ENCODE measurements around the gene CHSY1. TPM values are rescaled to one million over a fixed set of nuclear protein-coding genes. Genes with fewer than 3 reads are reported as not detected.
A peak's percentile ranks its signal among the peaks of the same experiment; 100 is the strongest.

Gene CHSY1
- total RNA-seq, 2 donors from 2014 or later: 48.6 to 57.3 TPM

DNA sequence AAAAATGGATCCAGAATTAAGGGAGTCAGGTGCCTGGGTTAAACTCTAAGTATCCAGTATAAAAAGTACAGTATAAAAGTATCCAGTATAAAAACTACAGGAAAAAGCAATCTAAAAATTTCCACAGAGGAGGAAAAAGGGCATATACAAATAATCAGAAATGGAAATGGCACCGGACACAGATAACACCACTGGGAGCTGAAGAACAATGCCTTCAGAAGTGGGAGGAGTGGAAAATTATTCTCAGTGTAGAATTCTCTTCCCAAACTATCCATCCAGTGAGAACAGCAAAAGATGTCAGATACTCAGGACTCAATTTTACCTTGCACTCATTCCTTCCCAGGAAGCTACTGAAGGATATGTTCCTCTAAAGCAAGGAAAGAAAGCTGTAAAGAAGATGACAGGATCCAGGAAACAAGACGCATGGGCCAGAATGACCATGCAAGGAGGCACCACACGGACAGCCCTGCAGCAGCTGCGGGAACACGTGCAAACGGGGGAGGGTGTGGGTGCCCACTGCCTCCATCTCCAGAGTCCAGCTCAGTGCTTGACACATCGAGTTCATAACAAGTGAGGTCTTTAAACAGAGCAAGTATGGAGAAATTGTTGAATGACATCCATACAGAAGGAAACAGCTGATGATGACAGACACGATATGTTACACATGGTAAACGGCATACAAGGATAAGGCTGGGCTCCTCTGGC lies 68.5 kb downstream of the CHSY1 start:
- intact Hi-C loops (cut with DNase I): no loop called here
- DNase-seq (ENCODE audit: low spot score): peak; percentile 79

- intact Hi-C loops (cut with DNase I): no loop called here
- DNase-seq (ENCODE audit: low spot score): no peak
Observed at GRCh38 chr15:101182215-101182614, 69.6 kb downstream of the CHSY1 start.

DNA sequence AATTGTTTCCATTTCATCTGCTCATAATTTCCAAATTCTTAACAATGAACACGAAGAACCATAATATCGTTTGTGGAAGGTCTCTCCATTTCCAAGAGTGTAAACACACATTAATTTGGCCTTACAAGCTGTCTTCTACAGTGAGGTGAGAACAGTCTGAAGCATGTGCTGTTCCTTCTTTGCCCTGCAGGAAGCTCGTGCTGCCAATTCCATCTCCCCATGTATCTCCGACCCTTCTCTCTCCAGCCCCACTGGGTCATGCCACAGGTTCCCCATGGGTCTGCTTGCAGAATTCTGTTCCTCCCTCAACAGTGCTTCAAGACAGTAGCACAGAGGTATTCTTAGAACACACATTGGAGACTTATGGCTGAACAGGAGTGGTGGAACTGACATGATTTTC lies 70.5 kb downstream of the CHSY1 start:
- DNase-seq (ENCODE audit: low spot score): no peak
- intact Hi-C loops (cut with DNase I): no loop called here

- intact Hi-C loops (cut with DNase I): no loop called here
- DNase-seq (ENCODE audit: low spot score): no peak
Observed at GRCh38 chr15:101180620-101181307, 71.1 kb downstream of the CHSY1 start.

DNA sequence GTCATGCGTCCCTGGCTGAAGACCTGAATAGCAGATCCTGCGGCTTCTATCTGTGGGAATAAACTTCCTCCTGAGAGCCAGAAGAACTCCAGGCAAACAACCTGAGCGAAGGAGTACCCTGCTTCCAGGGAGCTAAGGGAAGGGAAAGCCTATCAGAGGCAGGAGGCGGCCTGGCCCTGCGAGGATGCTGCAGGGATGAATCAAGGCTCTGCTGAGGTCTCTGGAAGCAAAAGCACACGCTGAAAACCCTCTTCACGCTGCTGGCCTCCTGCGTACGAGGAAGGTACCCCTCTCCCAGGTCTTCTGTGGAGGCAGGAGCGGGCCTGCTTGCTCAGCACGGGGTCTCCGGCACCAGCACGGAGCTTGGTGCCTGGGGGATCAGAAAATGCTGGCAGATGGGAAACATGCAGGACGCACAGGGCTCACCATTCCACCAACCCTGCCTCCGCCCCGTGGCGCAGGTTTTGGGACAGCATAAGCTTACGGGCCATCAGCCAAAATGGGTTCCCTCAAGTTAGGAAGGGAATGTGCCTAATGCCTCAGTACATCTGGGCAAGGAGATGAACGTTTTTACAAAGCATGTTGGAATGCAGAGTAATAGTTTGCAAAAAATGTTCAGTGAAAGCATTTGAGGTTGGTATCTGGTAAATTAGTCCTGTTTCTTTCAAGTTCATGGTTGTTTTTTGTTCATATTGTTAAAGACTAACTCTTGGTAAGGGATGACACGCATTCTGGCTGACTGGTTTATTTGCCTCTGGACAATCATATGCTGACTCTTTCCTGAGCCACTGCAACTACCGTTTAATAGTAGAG lies 72.3 kb downstream of the CHSY1 start:
- DNase-seq (ENCODE audit: low spot score): peak; percentile 49
- intact Hi-C loops (cut with DNase I): loop anchor here in 1 of 2 donors (10.0 kb wide), 1 partner anchor 65 kb away; no protein-coding TSS in a partner anchor

- DNase-seq (ENCODE audit: low spot score): no peak
- intact Hi-C loops (cut with DNase I): loop anchor here in 1 of 2 donors (10.0 kb wide), 1 partner anchor 66 kb away; no protein-coding TSS in a partner anchor
Observed at GRCh38 chr15:101178931-101179330, 72.9 kb downstream of the CHSY1 start.

- intact Hi-C loops (cut with DNase I): loop anchor here in 1 of 2 donors (10.0 kb wide), 1 partner anchor 66 kb away; no protein-coding TSS in a partner anchor
- DNase-seq (ENCODE audit: low spot score): peak; percentile 53
Observed at GRCh38 chr15:101178479-101178878, 73.4 kb downstream of the CHSY1 start.

- DNase-seq (ENCODE audit: low spot score): no peak
- intact Hi-C loops (cut with DNase I): loop anchor here in 1 of 2 donors (10.0 kb wide), 1 partner anchor 67 kb away; no protein-coding TSS in a partner anchor
Observed at GRCh38 chr15:101177866-101178265, 74.0 kb downstream of the CHSY1 start.

DNA sequence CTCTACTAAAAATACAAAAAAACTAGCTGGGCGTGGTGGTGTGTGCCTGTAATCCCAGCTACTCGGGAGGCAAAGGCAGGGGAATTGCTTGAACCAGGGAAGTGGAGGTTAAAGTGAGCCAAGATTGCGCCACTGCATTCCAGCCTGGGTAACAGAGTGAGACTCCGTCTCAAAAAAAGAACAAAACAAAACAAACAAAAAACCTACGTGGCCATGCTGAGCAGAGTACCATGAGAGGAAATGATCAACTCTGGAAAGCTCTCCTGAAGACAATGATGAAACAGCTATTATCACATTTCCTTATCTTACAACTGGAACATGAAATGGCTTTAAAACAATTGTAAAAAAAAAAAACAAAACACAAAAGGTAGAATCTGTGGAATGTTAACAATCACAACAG lies 75.2 kb downstream of the CHSY1 start:
- no peak for DNase-seq (ENCODE audit: low spot score)
- intact Hi-C loops (cut with DNase I): loop anchor here in 1 of 2 donors (10.0 kb wide), 1 partner anchor 68 kb away; no protein-coding TSS in a partner anchor

GRCh38 chr15:101175401-101175800 lies 76.4 kb downstream of the CHSY1 start:
- intact Hi-C loops (cut with DNase I): loop anchor here in 1 of 2 donors (10.0 kb wide), 1 partner anchor 69 kb away; no protein-coding TSS in a partner anchor
- peak; percentile 83 for DNase-seq (ENCODE audit: low spot score)

DNA sequence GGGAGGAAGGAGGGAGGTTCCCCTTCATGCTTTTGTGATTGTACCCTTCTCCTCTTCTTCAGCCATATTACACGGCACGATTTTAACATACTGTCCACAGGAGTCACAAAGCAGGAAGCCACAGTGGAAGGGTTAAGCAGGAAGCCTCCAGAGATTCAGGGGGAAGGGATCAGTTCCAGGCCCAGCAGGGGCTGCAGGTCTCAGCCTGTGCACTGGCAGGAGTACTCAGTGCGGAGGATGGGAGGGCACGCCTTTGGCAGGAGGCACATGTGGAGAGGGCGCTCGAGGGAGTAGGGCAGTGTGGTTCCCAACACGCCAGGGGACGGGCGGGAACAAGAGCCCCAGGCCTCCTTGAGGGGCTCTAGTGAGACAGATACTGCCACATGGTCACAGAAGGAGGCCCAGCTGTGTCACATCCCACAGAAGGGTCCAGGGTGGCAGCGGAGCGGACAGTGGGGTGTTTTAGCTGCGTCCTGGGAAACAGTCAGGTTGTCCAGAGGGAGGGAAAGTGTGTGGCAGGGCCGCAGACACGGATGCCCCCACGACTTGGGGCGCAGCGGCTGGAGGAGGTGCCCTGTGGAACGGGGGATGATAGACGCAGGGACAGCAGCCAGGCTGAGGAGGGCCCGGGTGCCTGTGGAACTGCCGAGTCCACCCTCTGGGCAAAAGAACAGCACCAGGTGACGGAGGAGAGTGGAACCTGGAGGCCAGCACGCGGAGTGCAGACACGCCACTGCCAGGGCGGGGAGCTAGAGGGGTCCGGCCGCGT lies 77.5 kb downstream of the CHSY1 start:
- DNase-seq (ENCODE audit: low spot score): no peak
- intact Hi-C loops (cut with DNase I): loop anchor here in 1 of 2 donors (10.0 kb wide), 1 partner anchor 70 kb away; no protein-coding TSS in a partner anchor

GRCh38 chr15:101173233-101174119 lies 78.4 kb downstream of the CHSY1 start:
- intact Hi-C loops (cut with DNase I): loop anchor here in 1 of 2 donors (10.0 kb wide), 1 partner anchor 71 kb away; no protein-coding TSS in a partner anchor
- DNase-seq (ENCODE audit: low spot score): no peak

- DNase-seq (ENCODE audit: low spot score): peak; percentile 64
- intact Hi-C loops (cut with DNase I): loop anchor here in 1 of 2 donors (10.0 kb wide), 1 partner anchor 72 kb away; no protein-coding TSS in a partner anchor
Observed at GRCh38 chr15:101172501-101173071, 79.3 kb downstream of the CHSY1 start.

DNA sequence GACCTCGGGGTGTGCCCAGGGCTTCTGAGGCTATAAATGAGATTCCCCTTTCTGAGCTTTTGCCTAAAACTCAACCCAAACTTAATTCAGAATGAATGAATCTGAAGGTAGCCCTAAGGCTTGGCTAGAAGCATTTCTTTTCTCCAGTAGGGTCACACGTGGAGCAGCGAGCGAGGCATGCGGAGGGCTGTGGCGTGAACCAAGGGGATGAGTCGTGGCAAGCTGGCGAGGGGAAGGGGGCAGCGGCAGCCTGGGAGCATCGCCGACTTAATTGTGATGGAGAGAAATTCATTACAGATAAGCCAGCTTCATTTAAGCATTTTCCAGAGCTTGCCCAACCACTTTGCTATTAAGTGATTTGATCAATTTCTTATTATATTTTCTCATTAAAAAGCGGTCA lies 79.9 kb downstream of the CHSY1 start:
- no peak for DNase-seq (ENCODE audit: low spot score)
- intact Hi-C loops (cut with DNase I): loop anchor here in 1 of 2 donors (10.0 kb wide), 1 partner anchor 73 kb away; no protein-coding TSS in a partner anchor

DNA sequence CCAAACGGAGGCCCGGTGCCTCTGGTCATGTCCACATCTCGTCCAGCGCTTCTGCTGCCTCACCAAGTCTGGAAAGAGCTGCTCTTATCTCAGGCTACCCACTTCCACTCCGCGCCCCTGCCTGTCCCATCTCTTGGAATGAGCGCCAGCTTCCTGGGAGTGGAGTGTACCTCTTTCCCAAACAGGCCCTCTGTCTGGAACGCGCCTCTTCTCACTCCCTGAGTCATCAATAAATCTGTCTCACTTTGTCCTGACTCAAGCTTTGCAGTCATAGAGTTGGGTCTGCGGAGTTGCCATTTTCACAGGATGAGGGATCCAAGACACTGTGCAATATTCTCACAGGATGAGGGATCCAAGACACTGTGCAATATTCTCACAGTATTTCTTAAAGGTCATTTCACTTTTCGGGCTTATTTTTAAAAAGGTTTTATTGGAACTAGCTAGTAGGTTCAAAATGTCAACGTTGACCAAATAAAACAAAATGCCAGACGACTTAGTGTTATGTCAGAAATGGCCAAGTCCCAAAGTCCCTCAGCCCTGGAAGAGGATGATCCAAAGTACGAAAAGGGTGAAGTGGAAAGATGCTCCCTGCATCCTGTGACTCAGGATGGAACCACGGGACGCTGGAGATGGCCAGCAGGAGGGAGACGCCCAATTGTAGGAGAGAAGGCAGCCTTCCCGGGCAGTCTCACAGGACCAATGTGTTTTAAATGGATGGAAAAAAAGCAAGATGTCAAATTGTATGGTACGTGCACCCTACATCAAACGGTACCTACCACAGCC lies 81.1 kb downstream of the CHSY1 start:
- DNase-seq (ENCODE audit: low spot score): peak; percentile 93
- intact Hi-C loops (cut with DNase I): loop anchor here in 1 of 2 donors (10.0 kb wide), 1 partner anchor 74 kb away; no protein-coding TSS in a partner anchor

DNA sequence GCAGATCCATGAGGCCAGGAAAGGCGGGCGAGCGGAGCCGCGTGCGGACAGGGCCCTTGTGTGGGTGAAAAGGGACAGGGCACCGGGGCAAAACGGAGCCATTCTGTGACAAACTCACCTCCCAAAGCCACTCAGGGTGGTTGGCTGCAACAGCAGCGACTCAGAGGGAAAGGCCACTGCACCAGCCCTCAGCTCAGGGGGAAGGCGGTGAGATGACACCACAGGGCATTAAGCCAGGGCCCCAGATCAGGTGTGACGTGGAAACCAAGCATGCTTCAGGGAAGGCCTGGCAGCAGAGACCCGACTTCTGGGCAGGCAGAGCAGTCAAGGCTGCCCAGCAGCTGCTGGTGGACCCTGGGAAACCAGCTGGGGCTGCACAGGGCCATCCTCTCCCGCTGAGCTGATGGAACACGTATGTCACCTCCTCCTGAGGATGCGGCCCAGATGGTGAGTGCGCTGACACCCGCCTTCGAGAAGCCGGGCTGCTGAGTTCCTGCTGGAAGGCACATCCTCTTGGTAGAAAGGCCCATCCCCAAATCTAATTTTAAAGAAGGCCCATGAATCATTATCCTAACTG lies 82.3 kb downstream of the CHSY1 start:
- intact Hi-C loops (cut with DNase I): loop anchor here (5.0 to 10.0 kb wide), 2 partner anchors 42 to 75 kb away; no protein-coding TSS in a partner anchor
- DNase-seq (ENCODE audit: low spot score): peak; percentile 85

Data from posterior vena cava (tissue), 2 donors.